Measurements from ENCODE around the gene LEF1.
A peak's percentile ranks its signal among the peaks of the same experiment; 100 is the strongest.
"Not testable (repeated sequence)": the region's sequence is repeated elsewhere in the genome, so short reads cannot be mapped to it uniquely, and the experiment has no call there.

The LEF1 gene

DNA sequence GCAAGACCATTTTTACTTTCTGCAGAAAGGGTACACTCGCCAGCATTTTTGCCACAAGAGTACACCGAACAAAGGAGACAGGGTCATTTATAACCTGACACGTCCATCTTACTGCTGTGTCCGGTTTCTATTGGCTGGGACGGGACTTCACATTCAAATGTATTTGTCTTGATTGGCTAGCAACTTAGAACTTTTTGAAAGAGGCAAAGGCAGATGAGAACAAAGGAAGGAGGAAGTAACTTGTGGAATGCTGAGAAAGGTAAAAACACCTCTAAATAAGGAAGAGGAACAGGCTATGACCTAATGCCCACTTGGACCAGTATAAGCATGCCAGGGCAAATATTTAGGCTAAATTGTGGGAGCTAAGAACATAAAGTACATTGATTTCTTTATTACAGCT lies 156.3 kb downstream of the LEF1 start:
- H3K79me2 ChIP-seq (ENCODE audit: control insufficient read depth, insufficient read depth, low read length); H3K9ac ChIP-seq (ENCODE audit: low read length); H3K4me1 ChIP-seq (ENCODE audit: control insufficient read depth, low read depth, low read length); H3K56ac ChIP-seq (ENCODE audit: low read length); H2AK5ac ChIP-seq (ENCODE audit: low read length); H3K27me3 ChIP-seq (ENCODE audit: insufficient read depth, low read length, poor library complexity); H3K4me3 ChIP-seq (ENCODE audit: low read length); H3K23ac ChIP-seq (ENCODE audit: low read length); H2BK120ac ChIP-seq (ENCODE audit: low read depth, low read length); H2BK15ac ChIP-seq (replicated peaks; ENCODE audit: low read depth); DNase-seq; H3K4me2 ChIP-seq (ENCODE audit: low read length); H2BK5ac ChIP-seq (ENCODE audit: low read length); H3K18ac ChIP-seq (ENCODE audit: low read length); H3K4ac ChIP-seq (ENCODE audit: low read depth, low read length); H4K8ac ChIP-seq (ENCODE audit: low read depth, low read length); H4K5ac ChIP-seq (ENCODE audit: low read length); H3K27ac ChIP-seq (ENCODE audit: low read depth, low read length); H3K36me3 ChIP-seq (ENCODE audit: control insufficient read depth, insufficient read depth, low read length); H3K79me1 ChIP-seq (ENCODE audit: low read length): not testable (repeated sequence)
- WGBS (ENCODE audit: extremely low coverage, insufficient coverage, low lambda C conversion rate): no CpG with 5 or more reads among the region's 5 CpGs

DNA sequence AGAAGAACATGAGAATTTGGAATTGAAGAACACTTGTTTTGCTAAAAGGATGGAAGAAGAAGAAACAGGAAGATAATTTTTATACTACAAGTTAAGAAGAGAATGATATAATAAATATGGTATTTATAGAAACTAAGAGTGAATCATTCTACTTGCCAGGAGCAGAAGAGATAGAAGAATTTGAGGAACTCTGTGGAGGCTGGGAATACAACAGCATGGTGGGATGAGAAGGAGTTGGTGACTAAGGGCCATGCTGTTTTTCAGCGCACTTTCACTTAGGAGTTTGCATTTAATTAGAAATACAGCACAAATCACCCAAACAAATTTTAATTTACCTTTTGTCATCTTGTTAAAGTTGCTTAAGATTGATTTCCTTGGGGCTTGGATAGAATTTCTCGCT lies 158.6 kb downstream of the LEF1 start:
- H3K27ac ChIP-seq (ENCODE audit: low read depth, low read length): no peak overlapping the region
- H4K5ac ChIP-seq (ENCODE audit: low read length): no peak overlapping the region
- no peak overlapping the region for H2AK5ac ChIP-seq (ENCODE audit: low read length)
- H3K79me1 ChIP-seq (ENCODE audit: low read length): peaks cover 7% of the 10 kb centered on the region
- H3K4me3 ChIP-seq (ENCODE audit: low read length): no peak overlapping the region
- DNase-seq: no peak
- no peak overlapping the region for H2BK15ac ChIP-seq (replicated peaks; ENCODE audit: low read depth)
- no peak overlapping the region for H4K8ac ChIP-seq (ENCODE audit: low read depth, low read length)
- no peak overlapping the region for H3K9ac ChIP-seq (ENCODE audit: low read length)
- H3K4ac ChIP-seq (ENCODE audit: low read depth, low read length): no peak overlapping the region
- no peak overlapping the region for H3K18ac ChIP-seq (ENCODE audit: low read length)
- no peak overlapping the region for H3K23ac ChIP-seq (ENCODE audit: low read length)
- no peak overlapping the region for H2BK120ac ChIP-seq (ENCODE audit: low read depth, low read length)
- H3K4me2 ChIP-seq (ENCODE audit: low read length): no peak overlapping the region
- H3K79me2 ChIP-seq (ENCODE audit: control insufficient read depth, insufficient read depth, low read length): no peaks in the 10 kb centered on the region
- H3K56ac ChIP-seq (ENCODE audit: low read length): no peak overlapping the region
- H3K36me3 ChIP-seq (ENCODE audit: control insufficient read depth, insufficient read depth, low read length): peaks cover 1% of the 10 kb centered on the region
- no peaks in the 10 kb centered on the region for H3K4me1 ChIP-seq (ENCODE audit: control insufficient read depth, low read depth, low read length)
- WGBS (ENCODE audit: extremely low coverage, insufficient coverage, low lambda C conversion rate): no CpG with 5 or more reads among the region's 2 CpGs
- no peaks in the 10 kb centered on the region for H3K27me3 ChIP-seq (ENCODE audit: insufficient read depth, low read length, poor library complexity)
- H2BK5ac ChIP-seq (ENCODE audit: low read length): no peak overlapping the region

DNA sequence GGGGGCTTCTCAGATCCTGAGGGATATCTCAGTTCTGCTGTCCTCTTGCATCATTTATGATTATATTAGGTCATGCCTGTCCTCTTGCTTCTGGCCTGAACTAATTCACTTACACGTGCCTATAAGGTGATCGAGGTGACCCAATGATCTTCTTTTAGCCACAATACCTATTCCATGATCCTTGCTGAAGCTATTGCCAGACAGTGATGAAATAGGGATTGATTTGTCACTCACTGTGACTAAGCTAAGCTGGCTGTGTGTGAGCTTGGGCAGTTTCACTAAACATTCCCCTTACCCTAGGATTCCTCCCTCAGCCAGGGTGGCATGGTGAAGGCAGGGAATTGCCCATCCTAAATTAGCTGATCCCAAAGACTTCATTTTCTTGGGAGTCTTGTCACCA lies 160.0 kb downstream of the LEF1 start:
- DNase-seq: peak; percentile 39
- no peaks in the 10 kb centered on the region for H3K79me2 ChIP-seq (ENCODE audit: control insufficient read depth, insufficient read depth, low read length)
- no peaks in the 10 kb centered on the region for H3K27me3 ChIP-seq (ENCODE audit: insufficient read depth, low read length, poor library complexity)
- no peak overlapping the region for H2AK5ac ChIP-seq (ENCODE audit: low read length)
- H2BK15ac ChIP-seq (replicated peaks; ENCODE audit: low read depth): no peak overlapping the region
- H4K5ac ChIP-seq (ENCODE audit: low read length): no peak overlapping the region
- no peak overlapping the region for H3K9ac ChIP-seq (ENCODE audit: low read length)
- no peak overlapping the region for H3K27ac ChIP-seq (ENCODE audit: low read depth, low read length)
- WGBS (ENCODE audit: extremely low coverage, insufficient coverage, low lambda C conversion rate): no CpG with 5 or more reads among the region's 2 CpGs
- no peak overlapping the region for H4K8ac ChIP-seq (ENCODE audit: low read depth, low read length)
- no peak overlapping the region for H3K4me3 ChIP-seq (ENCODE audit: low read length)
- peaks cover 1% of the 10 kb centered on the region for H3K36me3 ChIP-seq (ENCODE audit: control insufficient read depth, insufficient read depth, low read length)
- H3K18ac ChIP-seq (ENCODE audit: low read length): no peak overlapping the region
- H3K23ac ChIP-seq (ENCODE audit: low read length): no peak overlapping the region
- no peaks in the 10 kb centered on the region for H3K4me1 ChIP-seq (ENCODE audit: control insufficient read depth, low read depth, low read length)
- H3K56ac ChIP-seq (ENCODE audit: low read length): no peak overlapping the region
- no peak overlapping the region for H3K4me2 ChIP-seq (ENCODE audit: low read length)
- H2BK120ac ChIP-seq (ENCODE audit: low read depth, low read length): no peak overlapping the region
- H3K79me1 ChIP-seq (ENCODE audit: low read length): peaks cover 9% of the 10 kb centered on the region
- no peak overlapping the region for H3K4ac ChIP-seq (ENCODE audit: low read depth, low read length)
- no peak overlapping the region for H2BK5ac ChIP-seq (ENCODE audit: low read length)

DNA sequence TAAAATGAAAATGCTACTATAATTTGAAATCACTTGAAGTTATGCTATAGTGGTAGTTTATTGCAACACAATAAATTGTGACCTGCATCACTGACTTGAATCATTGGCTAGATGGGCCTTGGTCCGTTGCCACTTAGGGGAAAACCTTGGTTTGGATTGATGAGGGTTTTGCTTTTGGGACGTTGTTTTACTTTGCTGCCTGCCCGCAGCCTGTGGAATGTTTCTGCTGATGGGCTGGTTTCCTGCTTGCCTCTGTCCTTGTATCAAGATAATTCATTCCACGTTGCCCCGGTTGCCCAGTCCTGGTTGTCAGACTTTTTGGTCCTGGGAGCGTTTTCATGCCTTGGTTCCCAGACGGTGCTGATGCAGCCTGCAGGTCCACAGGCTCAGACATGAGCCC lies 160.7 kb downstream of the LEF1 start:
- Histone ChIP-seq H4K5ac (ENCODE audit: low read length) (no peak overlapping the region), H3K27ac (ENCODE audit: low read depth, low read length) (no peak overlapping the region), H3K4ac (ENCODE audit: low read depth, low read length) (no peak overlapping the region), H2BK120ac (ENCODE audit: low read depth, low read length) (no peak overlapping the region), H4K8ac (ENCODE audit: low read depth, low read length) (no peak overlapping the region), H3K4me2 (ENCODE audit: low read length) (no peak overlapping the region), H3K79me1 (ENCODE audit: low read length) (peaks cover 9% of the 10 kb centered on the region), H2BK5ac (ENCODE audit: low read length) (no peak overlapping the region), H3K9ac (ENCODE audit: low read length) (no peak overlapping the region), H3K18ac (ENCODE audit: low read length) (no peak overlapping the region), H2AK5ac (ENCODE audit: low read length) (no peak overlapping the region), H2BK15ac (replicated peaks; ENCODE audit: low read depth) (no peak overlapping the region), H3K79me2 (ENCODE audit: control insufficient read depth, insufficient read depth, low read length) (no peaks in the 10 kb centered on the region), H3K4me3 (ENCODE audit: low read length) (no peak overlapping the region), H3K36me3 (ENCODE audit: control insufficient read depth, insufficient read depth, low read length) (peaks cover 1% of the 10 kb centered on the region), H3K56ac (ENCODE audit: low read length) (no peak overlapping the region), H3K23ac (ENCODE audit: low read length) (no peak overlapping the region), H3K27me3 (ENCODE audit: insufficient read depth, low read length, poor library complexity) (no peaks in the 10 kb centered on the region), H3K4me1 (ENCODE audit: control insufficient read depth, low read depth, low read length) (no peaks in the 10 kb centered on the region)
- no peak for DNase-seq
- WGBS (ENCODE audit: extremely low coverage, insufficient coverage, low lambda C conversion rate): no CpG with 5 or more reads among the region's 7 CpGs

DNA sequence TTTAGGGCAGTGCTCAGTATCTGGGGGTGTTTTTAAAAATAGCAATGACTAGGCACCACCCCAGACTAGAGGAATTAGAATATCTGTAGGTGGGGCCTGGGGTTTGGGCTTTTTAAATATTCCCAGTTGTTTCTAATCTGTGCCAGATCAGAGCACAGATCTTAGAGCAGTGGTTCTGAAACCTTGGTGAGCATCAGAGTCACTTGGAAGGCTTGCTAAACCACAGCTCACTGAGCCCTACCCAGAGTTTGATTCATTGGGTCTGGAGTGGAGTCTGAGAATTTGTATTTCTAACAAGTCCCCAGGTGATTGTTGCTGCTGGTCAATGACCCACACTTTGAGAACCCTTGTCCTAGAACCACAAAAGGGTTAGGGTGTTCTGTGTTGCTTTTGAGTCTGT lies 162.4 kb downstream of the LEF1 start:
- Histone ChIP-seq H3K27ac (ENCODE audit: low read depth, low read length) (no peak overlapping the region), H3K27me3 (ENCODE audit: insufficient read depth, low read length, poor library complexity) (no peaks in the 10 kb centered on the region), H3K4me2 (ENCODE audit: low read length) (no peak overlapping the region), H4K8ac (ENCODE audit: low read depth, low read length) (no peak overlapping the region), H3K9ac (ENCODE audit: low read length) (no peak overlapping the region), H4K5ac (ENCODE audit: low read length) (no peak overlapping the region), H3K18ac (ENCODE audit: low read length) (no peak overlapping the region), H3K56ac (ENCODE audit: low read length) (no peak overlapping the region), H3K4me3 (ENCODE audit: low read length) (no peak overlapping the region), H3K4ac (ENCODE audit: low read depth, low read length) (no peak overlapping the region), H3K36me3 (ENCODE audit: control insufficient read depth, insufficient read depth, low read length) (peaks cover 1% of the 10 kb centered on the region), H3K23ac (ENCODE audit: low read length) (no peak overlapping the region), H2BK15ac (replicated peaks; ENCODE audit: low read depth) (no peak overlapping the region), H3K4me1 (ENCODE audit: control insufficient read depth, low read depth, low read length) (no peaks in the 10 kb centered on the region), H2BK5ac (ENCODE audit: low read length) (no peak overlapping the region), H3K79me1 (ENCODE audit: low read length) (peaks cover 11% of the 10 kb centered on the region), H2BK120ac (ENCODE audit: low read depth, low read length) (no peak overlapping the region), H3K79me2 (ENCODE audit: control insufficient read depth, insufficient read depth, low read length) (no peaks in the 10 kb centered on the region), H2AK5ac (ENCODE audit: low read length) (no peak overlapping the region)
- DNase-seq: no peak

DNA sequence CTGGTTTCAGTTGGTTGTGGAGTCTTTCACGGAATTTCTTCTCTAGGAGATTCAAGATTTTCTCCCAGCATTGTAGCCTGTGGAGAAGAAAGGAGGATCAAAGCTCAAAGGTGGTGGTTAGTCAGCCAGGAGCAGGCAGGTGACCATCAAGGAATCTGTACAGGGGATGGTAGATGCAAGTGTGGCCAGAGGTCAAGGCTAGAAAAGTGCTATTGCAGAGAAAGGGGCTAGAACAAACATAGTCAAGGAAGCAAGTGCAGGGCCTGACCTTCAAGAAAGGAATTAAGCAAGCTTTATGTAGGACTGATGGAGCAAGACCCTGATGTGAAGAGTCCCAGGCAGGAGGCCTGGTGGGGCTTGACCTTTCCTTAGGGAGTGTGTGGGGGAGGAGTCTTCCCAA lies 162.9 kb downstream of the LEF1 start:
- no peak overlapping the region for H3K4ac ChIP-seq (ENCODE audit: low read depth, low read length)
- H3K23ac ChIP-seq (ENCODE audit: low read length): peak overlapping the region; percentile 80
- H2AK5ac ChIP-seq (ENCODE audit: low read length): no peak overlapping the region
- no peak overlapping the region for H3K9ac ChIP-seq (ENCODE audit: low read length)
- H2BK15ac ChIP-seq (replicated peaks; ENCODE audit: low read depth): no peak overlapping the region
- H3K18ac ChIP-seq (ENCODE audit: low read length): no peak overlapping the region
- peaks cover 11% of the 10 kb centered on the region for H3K79me1 ChIP-seq (ENCODE audit: low read length)
- no peak overlapping the region for H2BK5ac ChIP-seq (ENCODE audit: low read length)
- H3K79me2 ChIP-seq (ENCODE audit: control insufficient read depth, insufficient read depth, low read length): no peaks in the 10 kb centered on the region
- H2BK120ac ChIP-seq (ENCODE audit: low read depth, low read length): no peak overlapping the region
- no peaks in the 10 kb centered on the region for H3K4me1 ChIP-seq (ENCODE audit: control insufficient read depth, low read depth, low read length)
- H3K36me3 ChIP-seq (ENCODE audit: control insufficient read depth, insufficient read depth, low read length): no peaks in the 10 kb centered on the region
- no peak for DNase-seq
- H3K4me3 ChIP-seq (ENCODE audit: low read length): no peak overlapping the region
- H3K4me2 ChIP-seq (ENCODE audit: low read length): no peak overlapping the region
- no peak overlapping the region for H3K56ac ChIP-seq (ENCODE audit: low read length)
- WGBS (ENCODE audit: extremely low coverage, insufficient coverage, low lambda C conversion rate): no CpG with 5 or more reads among the region's 1 CpG
- H3K27ac ChIP-seq (ENCODE audit: low read depth, low read length): no peak overlapping the region
- H4K8ac ChIP-seq (ENCODE audit: low read depth, low read length): no peak overlapping the region
- no peak overlapping the region for H4K5ac ChIP-seq (ENCODE audit: low read length)
- no peaks in the 10 kb centered on the region for H3K27me3 ChIP-seq (ENCODE audit: insufficient read depth, low read length, poor library complexity)

Data from mesendoderm (in vitro differentiated cells).